MV-4-11 (cell line): ENCODE results near the gene HLA-DQB1.
"Not testable (repeated sequence)": the region's sequence is repeated elsewhere in the genome, so short reads cannot be mapped to it uniquely, and the experiment has no call there.

ENCODE experiments used
- DNase-seq: peaks from one replicate; lab custom pipeline; 2025; lab: John Stamatoyannopoulos, UW

The HLA-DQB1 gene

DNA sequence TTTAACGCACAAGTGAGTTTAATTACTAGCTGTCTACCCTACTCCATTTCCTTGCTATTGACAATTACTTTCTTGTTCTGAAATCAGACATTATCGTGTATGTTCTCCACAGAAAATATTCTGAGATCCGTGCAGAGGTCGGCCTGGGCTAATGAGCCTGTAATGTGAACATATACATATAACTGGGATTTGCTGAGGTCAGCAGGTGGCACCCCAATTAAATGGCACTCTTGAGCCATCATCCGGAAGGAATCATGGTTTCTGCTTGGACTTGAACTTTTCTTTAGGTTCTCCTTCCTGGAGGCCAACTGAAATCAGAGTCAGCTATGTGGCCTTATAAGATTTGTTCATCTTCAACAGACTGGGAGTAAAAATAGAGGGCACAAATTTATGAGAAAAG, 3.6 kb downstream of the HLA-DQB1 start:
- no peak for DNase-seq

DNA sequence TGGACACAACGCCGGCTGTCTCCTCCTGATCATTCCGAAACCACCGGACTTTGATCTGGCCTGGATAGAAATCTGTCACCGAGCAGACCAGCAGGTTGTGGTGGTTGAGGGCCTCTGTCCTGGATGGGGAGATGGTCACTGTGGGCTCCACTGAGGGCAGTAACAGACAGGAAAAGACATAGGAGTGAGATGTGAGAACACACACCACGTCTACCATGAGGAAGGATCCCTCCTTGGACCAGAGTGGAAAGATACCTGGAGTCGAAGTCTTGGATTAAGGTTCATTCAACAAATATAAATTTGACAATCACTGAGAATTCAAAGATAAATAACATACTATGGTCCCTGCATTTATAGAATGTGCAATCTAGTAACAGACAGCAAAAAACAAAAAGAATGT, 4.4 kb downstream of the HLA-DQB1 start:
- DNase-seq, result no peak

DNA sequence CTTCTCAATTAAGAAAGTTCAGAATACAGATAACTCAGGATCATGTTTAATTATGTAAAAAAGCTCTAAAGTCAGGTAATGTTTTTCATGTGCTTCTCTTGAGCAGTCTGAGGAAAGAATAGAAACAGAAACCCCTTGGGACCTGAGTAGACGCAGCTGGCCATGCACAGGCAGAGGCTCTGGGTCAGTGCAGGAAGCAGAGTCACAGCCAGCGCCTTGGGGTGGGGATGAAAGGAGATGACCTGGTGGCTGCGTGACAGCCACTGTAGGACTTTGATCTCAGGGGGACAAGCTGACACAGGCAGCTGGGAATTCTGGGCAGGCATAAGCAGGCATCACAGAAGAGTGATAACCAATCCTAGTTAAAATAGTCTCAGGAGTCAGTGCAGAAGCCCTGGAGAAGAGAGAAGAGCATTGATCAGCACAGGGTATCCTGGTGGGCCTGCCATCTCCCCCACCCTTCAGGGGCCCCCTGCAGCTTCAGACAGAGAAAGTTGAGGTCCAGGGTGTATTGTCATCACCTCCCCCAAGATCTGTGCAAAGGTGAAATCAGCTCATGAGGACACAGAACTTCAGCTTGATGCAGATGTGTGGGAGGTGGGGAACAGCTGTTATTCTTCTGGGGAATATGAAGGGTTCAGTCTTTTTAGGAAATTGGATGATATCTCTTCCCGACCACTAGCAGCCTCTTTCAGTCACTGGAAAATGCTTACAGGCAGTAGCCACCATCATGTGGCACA, 6.4 kb downstream of the HLA-DQB1 start:
- no peak for DNase-seq

DNA sequence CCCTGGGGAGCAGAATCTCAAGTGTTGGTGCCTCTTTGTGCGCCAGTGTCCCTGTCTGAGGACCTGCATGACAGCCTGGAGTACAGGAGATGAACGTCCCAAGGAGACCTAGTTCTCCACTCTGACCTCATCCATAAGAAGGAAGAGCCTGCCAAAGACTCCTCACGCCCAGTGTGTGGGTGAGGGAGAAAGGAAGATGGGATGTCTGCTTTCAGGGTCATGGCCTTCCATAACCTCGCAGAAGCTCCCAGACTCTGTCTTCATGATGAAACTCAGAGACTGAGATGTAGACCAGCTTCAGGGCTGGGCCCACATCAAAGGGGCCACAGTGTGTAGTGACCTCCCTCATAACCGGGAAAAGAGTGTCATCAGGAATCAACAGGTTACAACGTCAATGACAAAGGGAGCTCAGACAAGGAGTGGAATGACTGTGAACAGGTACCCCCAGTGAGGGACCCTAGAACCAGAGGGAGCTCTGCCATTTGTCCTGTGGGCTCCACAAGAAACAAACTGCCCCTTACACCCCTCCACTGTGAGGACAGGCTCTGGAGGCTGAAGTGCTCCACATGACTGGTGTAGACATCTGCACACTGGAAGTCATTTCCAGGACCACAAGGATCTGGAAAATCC, 8.1 kb downstream of the HLA-DQB1 start:
- DNase-seq, result no peak

DNA sequence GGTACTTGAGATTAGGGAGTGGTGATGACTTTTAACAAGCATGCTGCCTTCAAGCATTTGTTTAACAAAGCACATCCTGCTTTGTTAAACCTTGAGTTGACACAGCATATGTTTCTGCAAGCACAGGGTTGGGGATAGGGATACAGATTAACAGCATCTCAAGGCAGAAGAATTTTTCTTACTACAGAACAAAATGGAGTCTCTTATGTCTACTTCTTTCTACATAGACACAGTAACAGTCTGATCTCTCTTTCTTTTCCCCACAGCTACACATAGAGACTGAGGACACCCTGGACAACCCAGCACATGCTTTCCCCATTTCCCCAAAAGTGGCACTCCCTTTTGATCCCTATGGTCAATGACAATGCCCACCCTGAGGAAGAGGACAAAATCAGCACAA, 8.6 kb downstream of the HLA-DQB1 start:
- not testable (repeated sequence) for DNase-seq

DNA sequence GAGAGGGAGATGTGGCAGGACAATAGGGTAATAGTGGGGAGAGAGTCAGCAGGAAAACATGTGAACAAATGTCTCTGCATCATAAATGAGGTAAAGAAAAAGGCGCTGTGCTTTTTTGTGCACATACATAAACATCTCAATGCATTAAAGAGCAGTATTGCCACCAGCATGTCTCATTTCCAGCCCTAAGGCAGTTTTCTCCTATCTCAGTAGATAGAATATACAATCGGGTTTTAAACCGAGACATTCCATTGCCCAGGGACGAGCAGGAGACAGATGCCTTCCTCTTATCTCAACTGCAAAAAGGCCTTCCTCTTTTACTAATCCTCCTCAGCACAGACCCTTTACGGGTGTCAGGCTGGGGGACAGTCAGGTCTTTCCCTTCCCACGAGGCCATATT, 9.1 kb downstream of the HLA-DQB1 start:
- DNase-seq, result not testable (repeated sequence)

DNA sequence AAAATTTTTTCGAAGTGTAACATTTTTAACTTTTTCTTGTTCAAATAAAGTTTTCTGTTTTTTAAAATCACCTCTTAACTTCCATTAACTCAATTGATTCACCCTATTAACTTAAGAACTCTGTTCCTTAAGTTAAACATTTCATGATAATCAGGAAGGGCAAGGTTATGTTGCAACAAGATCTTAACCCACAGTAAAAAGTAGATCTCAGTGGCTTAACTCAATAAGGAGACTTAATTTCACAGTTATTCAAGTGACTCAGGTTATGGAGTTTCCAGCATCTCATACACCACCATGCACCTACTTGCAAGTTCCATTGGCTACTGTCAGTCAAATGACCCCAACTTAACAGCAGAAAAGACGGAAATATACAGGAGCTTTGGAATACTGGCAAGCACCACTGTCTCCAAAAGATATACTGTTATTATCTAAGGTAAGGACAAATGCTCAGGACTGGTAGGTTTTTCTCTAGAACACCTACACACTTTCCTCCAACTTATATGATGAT, 11.2 kb downstream of the HLA-DQB1 start:
- DNase-seq, result peak; percentile 17

DNA sequence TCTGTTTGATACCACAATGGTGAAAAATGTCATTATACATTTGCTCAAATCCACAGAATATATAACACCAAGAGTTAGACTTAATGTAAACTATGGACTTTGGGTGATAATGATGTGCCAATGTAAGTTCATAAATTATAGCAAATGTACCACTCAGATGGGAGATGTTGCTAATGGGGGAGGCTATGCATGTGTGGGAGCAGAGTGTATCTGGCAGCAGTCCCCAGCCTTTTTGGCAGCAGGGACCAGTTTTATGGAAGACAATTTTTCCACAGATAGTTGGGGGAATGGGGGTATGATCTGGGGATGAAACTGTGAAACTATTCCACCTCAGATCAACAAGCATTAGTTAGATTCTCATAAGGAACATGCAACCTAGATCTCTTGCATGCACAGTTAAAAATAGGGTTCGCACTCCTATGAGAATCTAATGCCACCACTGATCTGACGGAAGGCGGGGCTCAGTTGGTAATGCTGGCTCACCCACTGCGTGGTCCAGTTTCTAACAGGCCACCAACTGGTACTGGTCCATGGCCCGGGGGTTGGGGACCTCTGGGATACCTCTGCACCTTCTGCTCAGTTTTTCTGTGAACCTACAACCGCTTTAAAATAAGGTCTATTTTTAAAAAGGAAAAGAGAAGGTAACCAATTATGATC, 21.3 kb downstream of the HLA-DQB1 start:
- DNase-seq, result no peak

DNA sequence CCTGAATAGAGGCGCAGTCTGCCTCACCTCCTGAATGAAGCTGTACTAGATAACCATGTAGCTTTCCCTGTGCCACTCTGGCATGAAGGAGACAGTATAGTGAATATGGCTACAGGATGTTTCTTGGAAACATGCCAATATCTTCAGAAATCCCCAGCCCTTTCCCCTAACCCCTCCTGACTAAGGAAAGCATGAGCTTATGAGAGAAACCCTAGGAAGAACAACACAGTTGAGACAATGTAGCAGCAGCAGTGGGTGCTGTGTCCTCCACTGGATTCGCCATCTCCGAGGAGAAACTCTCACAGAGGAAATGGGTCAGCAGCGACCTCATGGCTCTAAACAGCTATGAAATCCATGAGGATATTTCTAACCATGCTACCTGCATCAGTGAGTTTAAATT, 22.6 kb downstream of the HLA-DQB1 start:
- no peak for DNase-seq

DNA sequence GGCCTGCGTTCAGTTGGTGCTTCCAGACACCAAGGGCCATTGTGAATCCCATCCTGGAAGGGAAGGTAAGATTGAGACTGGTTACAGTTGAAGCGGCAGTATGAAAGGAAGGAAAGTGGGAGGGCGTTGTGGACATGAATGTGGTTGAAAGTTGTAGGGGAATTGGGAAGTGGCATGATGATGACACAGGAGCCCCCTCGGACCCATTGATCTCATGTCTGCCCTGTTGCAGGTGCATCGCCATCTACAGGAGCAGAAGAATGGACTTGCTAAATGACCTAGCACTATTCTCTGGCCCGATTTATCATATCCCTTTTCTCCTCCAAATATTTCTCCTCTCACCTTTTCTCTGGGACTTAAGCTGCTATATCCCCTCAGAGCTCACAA, 23.7 kb downstream of the HLA-DQB1 start:
- peak; percentile 77 for DNase-seq

DNA sequence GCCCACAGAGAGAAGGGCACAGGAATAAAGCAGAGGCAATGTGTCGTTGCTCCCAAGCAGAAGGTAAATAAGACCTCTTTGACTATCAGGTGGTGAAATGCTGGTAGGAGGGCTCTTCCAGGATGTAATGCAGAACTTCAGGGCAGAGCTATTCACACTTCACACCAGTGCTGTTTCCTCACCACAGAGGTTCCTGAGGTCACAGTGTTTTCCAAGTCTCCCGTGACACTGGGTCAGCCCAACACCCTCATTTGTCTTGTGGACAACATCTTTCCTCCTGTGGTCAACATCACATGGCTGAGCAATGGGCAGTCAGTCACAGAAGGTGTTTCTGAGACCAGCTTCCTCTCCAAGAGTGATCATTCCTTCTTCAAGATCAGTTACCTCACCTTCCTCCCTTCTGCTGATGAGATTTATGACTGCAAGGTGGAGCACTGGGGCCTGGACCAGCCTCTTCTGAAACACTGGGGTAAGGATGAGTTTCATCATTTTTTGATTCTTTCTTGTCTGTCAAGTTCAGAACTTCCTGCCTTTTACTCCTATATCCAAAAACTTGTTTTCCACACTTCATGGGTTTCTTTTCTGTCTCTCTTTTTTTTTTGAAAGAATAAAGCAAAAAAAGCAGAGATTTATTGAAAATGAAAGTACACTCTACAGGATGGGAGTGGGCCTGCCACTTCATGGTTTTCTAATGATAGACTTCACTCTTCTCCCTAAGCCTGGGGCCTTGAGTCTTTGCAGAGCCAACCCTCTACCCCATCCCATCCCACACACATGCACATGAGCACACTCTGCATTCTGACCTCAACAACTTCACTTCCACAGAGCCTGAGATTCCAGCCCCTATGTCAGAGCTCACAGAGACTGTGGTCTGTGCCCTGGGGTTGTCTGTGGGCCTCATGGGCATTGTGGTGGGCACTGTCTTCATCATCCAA, 24.4 kb downstream of the HLA-DQB1 start:
- peak; percentile 40 for DNase-seq

DNA sequence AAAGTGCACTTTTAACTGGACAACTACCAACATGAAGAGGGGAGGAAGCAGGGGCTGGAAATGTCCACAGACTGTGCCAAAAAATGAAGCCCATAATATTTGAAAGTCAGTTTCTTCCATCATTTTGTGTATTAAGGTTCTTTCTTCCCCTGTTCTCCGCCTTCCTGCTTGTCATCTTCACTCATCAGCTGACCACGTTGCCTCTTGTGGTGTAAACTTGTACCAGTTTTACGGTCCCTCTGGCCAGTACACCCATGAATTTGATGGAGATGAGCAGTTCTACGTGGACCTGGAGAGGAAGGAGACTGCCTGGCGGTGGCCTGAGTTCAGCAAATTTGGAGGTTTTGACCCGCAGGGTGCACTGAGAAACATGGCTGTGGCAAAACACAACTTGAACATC, 25.3 kb downstream of the HLA-DQB1 start:
- no peak for DNase-seq

DNA sequence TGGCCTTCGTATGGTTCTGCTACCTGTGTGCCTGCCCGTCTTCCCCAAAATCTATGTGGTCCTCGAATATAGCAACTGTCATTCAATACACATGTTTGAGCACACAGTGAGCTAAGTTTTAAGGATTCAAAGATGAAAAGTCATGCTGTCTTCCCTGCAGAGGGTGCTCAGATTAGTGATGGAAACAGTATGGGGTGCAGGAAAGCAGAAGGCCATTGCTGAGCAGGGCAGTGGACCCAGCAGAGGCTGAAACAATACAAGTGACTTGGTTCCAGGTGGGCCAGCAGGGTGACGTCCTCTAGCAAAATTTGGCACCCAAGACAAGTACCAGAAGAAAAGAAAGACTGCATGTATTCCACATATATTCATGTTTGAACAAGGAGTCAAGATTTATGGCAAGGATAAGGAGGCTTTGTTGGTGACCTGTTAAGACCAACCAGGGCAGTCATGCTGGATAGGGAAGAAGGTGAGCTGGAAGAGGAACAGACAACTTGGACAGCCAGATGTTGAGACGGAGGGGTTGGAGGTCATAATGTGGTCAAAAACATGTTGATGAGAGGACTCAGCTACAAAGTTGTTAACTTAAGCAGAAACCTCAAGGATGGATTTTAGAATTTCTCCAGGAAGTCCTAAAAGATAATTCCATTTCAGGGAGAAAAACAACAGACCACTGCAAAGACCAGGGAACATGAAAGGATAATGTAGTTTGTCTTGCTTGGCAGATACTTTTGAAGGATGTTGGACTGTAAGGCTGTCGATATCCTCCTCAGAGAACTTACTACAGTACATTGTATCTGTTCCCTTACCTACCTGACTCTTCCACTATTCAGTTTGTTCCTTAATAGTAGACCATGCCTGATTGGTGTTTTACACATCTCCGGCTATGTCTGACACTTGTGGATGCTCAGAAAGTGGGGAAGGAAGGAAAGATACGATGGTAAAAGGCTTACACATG, 26.7 kb downstream of the HLA-DQB1 start:
- no peak for DNase-seq

DNA sequence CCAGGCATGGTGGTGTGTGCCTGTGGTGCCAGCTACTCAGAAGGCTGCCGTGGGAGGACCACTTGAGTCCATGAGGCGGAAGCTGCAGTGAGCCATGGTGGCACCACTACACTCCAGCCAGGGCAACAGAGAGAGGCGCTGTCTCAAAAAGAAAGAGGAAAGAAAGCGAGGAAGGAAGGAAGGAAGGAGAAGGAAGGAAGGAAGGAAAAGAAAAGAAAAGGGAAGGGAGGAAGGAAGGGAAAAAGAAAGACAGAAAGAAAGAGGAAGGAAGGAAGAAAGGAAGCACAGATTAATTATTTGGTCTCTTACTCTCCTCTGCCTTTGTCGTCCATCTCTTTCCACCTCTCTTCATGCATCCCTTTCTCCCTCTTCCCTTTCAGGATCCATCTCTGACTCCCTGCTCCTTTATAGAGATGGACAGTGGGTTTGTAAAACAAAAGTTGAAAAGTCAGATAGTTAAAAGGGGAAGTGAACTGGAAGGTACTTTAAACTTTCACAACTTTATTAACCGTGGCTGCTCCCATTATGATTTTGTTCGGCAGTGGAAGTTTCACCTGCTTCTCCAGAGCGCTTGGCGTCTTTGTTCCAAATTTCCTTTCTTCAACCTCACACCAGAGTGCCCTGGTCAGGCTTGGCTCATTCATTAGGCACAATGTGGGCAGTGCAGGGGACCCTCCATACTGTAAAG, 27.8 kb downstream of the HLA-DQB1 start:
- no peak for DNase-seq

DNA sequence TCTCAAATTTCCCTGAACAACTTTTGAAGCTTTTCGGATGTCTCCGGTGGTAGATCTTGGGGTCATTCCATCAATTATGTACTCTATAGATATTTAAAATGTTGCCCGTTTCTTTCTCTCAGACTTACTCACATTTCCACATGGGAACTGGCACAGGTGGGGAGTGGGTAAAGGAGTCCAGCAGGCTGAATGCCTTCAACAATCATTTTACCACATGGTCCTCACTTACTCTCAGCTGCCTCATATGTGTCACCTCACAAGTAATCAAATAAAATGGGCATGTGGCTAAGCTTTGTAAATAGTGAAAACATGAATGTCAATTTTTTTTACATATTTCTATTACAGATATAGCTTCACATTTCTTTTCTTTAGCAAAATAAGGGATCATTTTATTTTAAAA, 28.6 kb downstream of the HLA-DQB1 start:
- no peak for DNase-seq

DNA sequence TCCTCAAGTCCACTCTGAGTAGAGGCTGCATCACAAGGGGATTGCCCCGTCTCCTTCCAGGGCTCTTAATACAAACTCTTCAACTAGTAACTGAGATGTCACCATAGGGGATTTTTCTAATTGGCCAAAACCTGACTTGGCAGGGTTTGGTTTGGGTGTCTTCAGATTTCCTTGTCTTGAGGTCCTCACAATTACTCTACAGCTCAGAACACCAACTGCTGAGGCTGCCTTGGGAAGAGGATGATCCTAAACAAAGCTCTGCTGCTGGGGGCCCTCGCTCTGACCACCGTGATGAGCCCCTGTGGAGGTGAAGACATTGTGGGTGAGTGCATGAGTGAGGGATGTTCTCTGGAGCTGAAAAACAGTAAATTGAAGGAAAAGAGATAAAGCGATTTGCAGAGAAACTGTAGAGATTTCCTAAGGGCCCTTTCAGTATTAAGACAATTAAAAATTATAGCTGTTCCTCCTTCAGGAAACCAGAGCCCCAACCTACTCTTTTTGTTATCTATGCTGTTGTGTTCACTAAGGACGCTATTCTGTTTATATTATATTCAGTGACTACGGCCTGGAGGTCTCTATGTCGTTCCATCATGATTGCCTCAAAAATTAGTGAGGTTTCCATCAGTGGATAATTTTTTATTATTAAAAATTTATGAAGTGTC, 29.1 kb downstream of the HLA-DQB1 start, which contains the start of gene HLA-DQA1:
Gene HLA-DQA1 (plus strand): TSS at position 188 of the 662 bp plus-strand sequence. CDS start 53 bp downstream, at position 241.
- no peak for DNase-seq

DNA sequence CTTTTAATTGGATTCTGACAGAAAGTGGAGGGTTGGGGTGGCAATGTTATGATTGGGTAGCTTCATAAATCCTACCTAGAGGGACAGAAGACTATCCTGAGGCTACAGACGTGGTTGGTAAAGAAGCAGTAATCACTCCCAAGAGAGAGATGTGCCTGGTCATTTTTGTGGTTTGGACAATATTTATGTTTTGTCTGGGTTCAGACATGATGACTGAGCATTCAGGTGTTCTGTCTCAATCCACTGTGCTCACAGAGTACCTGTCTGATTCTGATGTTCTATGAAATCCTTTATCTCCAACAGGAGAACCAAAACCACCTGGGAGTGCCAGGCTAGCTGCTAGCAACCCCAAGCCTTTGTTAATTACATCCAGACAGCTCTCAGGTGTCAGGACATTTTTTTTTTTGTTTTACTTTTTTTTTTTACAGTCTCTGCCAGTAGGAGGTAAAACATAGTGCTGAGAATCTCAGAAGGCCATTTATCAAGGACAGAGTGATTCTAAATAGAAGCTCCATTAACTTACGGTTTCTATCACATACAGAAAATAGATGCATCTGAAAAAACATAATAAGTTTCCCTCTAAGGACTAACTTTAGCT, 30.8 kb downstream of the HLA-DQB1 start:
- DNase-seq, result no peak

DNA sequence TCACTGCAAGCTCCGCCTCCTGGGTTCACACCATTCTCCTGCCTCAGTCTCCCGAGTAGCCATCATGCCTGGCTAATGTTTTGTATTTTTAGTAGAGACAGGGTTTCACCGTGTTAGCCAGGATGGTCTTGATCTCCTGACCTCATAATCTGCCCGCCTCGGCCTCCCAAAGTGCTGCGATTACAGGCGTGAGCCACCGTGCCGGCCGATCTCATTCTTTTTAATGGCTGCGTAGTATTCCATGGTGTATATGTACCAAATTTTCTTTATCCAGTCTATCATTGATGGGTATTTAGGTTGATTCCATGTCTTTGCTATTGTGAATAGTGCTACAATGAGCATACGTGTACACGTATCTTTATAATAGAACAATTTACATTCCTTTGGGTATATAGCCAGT, 36.7 kb downstream of the HLA-DQB1 start:
- not testable (repeated sequence) for DNase-seq

DNA sequence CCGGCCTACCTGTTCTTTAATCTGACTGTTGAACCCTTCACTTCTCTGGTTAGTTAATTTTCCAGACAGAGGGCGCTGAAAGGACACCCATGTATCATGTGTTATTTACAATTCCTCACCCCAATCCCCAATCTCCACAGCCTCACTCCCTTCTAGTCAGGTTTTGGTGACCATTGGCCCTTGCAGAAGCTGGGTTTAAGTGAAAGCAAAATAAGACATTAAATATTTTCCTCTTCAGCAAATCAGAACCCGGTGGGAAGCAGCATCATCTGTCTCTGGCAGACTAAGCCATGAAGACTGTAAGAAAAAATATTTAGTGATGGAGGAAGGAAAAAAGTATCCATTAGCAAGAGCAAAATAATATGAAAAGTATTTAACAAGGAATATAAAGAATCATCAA, 38.6 kb downstream of the HLA-DQB1 start:
- DNase-seq, result peak; percentile 3
